ENCODE measurements around the gene FSHB.
"Not testable (repeated sequence)": the region's sequence is repeated elsewhere in the genome, so short reads cannot be mapped to it uniquely, and the experiment has no call there.

FSHB gene

DNA sequence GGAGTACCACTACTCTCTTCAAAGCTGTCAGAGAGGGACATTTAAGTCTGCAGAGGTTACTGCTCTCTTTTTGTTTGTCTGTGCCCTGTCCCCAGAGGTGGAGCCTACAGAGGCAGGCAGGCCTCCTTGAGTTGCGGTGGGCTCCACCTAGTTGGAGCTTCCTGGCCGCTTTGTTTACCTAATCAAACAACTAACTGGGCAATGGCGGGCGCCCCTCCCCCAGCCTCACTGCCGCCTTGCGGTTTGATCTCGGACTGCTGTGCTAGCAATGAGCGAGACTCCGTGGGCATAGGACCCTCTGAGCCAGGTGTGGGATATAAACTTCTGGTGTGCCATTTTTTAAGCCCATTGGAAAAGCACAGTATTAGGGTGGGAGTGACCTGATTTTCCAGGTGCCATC lies 37.8 kb downstream of the FSHB start:
- H3K4me3 ChIP-seq (ENCODE audit: low read length); H3K36me3 ChIP-seq (ENCODE audit: control insufficient read depth, insufficient read depth, low read length, severe bottlenecking); H3K9me3 ChIP-seq (ENCODE audit: control insufficient read depth, low read length); H3K9ac ChIP-seq (ENCODE audit: low read length); DNase-seq (ENCODE audit: low read depth); H3K4me1 ChIP-seq (ENCODE audit: control insufficient read depth, insufficient read depth, low read length); H3K27me3 ChIP-seq (replicated peaks; ENCODE audit: control insufficient read depth, insufficient read depth, low read length): not testable (repeated sequence)

DNA sequence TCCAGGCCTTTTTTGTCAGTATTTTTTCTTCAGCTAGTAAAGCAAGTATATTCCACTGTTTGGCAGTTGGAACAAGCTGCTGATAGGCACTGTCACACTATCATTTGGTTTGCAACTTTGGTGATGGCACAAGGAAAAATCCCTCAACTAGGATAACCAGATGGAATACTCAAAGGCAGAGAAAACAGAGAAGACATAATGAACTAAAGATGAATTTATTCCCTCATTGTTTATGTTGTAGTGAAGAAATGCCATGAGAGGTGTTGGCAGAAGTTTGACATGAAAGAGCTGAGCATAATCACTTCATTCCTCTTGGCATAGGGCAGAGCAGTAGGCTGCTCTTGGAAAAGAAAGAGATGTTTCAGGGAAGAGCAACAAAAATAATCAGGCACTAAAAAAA lies 39.9 kb downstream of the FSHB start:
- no peak for DNase-seq (ENCODE audit: low read depth)
- Histone ChIP-seq H3K4me3 (ENCODE audit: low read length) (no peak overlapping the region), H3K9me3 (ENCODE audit: control insufficient read depth, low read length) (no peaks in the 10 kb centered on the region), H3K9ac (ENCODE audit: low read length) (no peak overlapping the region), H3K27me3 (replicated peaks; ENCODE audit: control insufficient read depth, insufficient read depth, low read length) (no peaks in the 10 kb centered on the region), H3K36me3 (ENCODE audit: control insufficient read depth, insufficient read depth, low read length, severe bottlenecking) (no peaks in the 10 kb centered on the region), H3K4me1 (ENCODE audit: control insufficient read depth, insufficient read depth, low read length) (no peaks in the 10 kb centered on the region)

DNA sequence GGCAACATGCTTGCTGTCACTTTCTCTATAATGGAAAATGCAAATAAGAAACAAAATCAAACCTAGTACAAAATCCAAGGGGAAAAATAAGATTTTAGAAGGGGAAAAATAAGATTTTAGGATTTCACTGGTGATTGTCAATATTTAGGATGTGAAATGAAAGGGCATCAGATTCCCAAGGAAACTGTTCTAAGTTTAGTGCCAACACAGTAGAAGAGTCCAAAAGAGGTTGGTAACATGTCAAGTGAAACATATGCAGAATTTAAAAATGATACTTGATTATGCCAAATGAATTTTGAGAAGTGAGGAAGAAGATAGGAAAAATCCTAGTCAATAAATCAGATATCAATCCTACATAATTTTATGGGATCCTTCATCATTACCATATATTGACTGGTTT lies 46.4 kb downstream of the FSHB start:
- no peak for DNase-seq (ENCODE audit: low read depth)
- no peaks in the 10 kb centered on the region for H3K36me3 ChIP-seq (ENCODE audit: control insufficient read depth, insufficient read depth, low read length, severe bottlenecking)
- H3K27me3 ChIP-seq (replicated peaks; ENCODE audit: control insufficient read depth, insufficient read depth, low read length): peaks cover 4% of the 10 kb centered on the region
- no peaks in the 10 kb centered on the region for H3K4me1 ChIP-seq (ENCODE audit: control insufficient read depth, insufficient read depth, low read length)
- no peak overlapping the region for H3K4me3 ChIP-seq (ENCODE audit: low read length)
- H3K9me3 ChIP-seq (ENCODE audit: control insufficient read depth, low read length): no peaks in the 10 kb centered on the region
- no peak overlapping the region for H3K9ac ChIP-seq (ENCODE audit: low read length)

DNA sequence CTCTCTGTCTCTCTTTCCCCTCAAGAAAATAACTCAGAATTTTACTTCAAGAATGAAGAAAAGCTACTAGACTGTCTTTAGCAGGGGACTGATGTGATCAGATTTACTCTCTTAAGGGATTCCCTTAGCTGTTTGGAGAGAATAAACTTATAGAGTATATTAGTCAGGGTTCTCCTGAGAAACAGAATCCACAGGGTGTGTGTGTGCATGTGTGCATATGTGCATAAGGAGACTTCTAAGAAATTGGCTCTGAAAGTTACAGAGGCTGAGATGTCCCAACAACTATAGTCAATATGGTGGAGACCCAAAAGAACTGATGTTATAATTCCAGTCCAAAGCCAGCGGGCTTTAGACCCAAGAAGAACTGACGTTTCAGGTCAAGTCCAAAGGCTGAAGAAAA lies 49.0 kb downstream of the FSHB start:
- no peak overlapping the region for H3K4me3 ChIP-seq (ENCODE audit: low read length)
- H3K9me3 ChIP-seq (ENCODE audit: control insufficient read depth, low read length): no peaks in the 10 kb centered on the region
- H3K27me3 ChIP-seq (replicated peaks; ENCODE audit: control insufficient read depth, insufficient read depth, low read length): peaks cover 4% of the 10 kb centered on the region
- no peak overlapping the region for H3K9ac ChIP-seq (ENCODE audit: low read length)
- H3K36me3 ChIP-seq (ENCODE audit: control insufficient read depth, insufficient read depth, low read length, severe bottlenecking): no peaks in the 10 kb centered on the region
- no peaks in the 10 kb centered on the region for H3K4me1 ChIP-seq (ENCODE audit: control insufficient read depth, insufficient read depth, low read length)
- DNase-seq (ENCODE audit: low read depth): no peak

DNA sequence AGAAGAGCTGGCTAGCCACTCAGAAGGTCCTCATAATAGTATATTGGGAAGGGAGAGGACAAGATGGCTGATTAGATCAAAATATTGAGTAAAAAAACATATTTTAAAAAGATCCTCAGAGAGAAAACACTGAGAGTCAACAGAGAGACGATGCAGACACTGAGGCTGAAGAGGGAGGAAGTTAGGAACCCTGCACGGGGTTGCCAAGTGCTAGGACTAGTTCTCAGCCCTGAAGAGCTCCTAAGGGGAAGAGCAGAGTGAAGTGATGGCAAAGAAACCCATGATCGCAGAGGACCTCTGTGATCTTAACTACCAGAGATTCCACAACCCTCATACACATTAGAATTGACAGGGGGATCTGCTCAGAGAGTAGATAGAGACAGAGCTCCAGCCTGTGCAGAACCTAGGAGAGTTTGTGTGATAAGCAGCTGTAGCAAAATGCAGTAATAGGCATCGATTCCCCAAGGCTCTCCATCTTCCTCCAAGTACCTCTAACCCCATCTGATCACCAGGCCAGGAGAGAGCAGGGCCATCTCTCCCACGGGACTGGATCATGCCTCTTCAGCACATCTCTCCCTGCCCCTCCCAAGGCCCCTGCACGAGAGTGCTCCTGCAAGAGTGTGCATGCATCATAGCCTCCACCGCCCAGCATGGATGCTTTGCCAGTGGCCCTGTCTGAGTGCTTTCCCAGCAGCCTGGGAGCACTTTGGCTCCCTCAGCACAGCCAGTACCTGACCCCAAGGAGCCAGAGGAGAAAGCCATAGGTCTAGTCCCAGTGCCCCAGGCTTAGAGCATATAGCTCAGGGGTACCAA lies 50.9 kb downstream of the FSHB start:
- Histone ChIP-seq H3K36me3 (ENCODE audit: control insufficient read depth, insufficient read depth, low read length, severe bottlenecking) (no peaks in the 10 kb centered on the region), H3K9me3 (ENCODE audit: control insufficient read depth, low read length) (no peaks in the 10 kb centered on the region), H3K4me3 (ENCODE audit: low read length) (no peak overlapping the region), H3K27me3 (replicated peaks; ENCODE audit: control insufficient read depth, insufficient read depth, low read length) (no peaks in the 10 kb centered on the region), H3K4me1 (ENCODE audit: control insufficient read depth, insufficient read depth, low read length) (no peaks in the 10 kb centered on the region), H3K9ac (ENCODE audit: low read length) (no peak overlapping the region)
- DNase-seq (ENCODE audit: low read depth): no peak

DNA sequence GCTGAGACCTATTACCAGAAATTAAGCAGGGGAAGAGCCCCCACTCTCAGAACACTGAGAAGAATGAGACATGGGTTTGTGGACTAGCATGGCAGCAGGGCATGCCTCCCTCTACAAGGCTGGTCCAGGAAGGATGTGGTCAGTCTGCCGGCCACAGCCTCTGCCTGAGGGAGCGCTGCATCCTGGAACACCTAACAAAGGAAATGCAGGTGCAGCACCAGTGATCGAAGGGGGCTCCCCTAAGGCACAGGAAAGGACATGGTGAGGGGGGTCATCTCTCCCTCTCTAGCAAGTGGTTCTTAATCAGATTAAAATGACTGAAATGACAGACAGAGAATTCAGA lies 51.4 kb downstream of the FSHB start:
- H3K4me1 ChIP-seq (ENCODE audit: control insufficient read depth, insufficient read depth, low read length): no peaks in the 10 kb centered on the region
- H3K27me3 ChIP-seq (replicated peaks; ENCODE audit: control insufficient read depth, insufficient read depth, low read length): no peaks in the 10 kb centered on the region
- no peak overlapping the region for H3K4me3 ChIP-seq (ENCODE audit: low read length)
- no peaks in the 10 kb centered on the region for H3K9me3 ChIP-seq (ENCODE audit: control insufficient read depth, low read length)
- no peak overlapping the region for H3K9ac ChIP-seq (ENCODE audit: low read length)
- DNase-seq (ENCODE audit: low read depth): no peak
- no peaks in the 10 kb centered on the region for H3K36me3 ChIP-seq (ENCODE audit: control insufficient read depth, insufficient read depth, low read length, severe bottlenecking)

All from adipocyte (in vitro differentiated cells).